Measurements from ENCODE around the gene L3MBTL4. TPM values are rescaled to one million over a fixed set of nuclear protein-coding genes. Genes with fewer than 3 reads are reported as not detected.

L3MBTL4 gene
- total RNA-seq, 1 experiment from 2014 or later = not detected

DNA sequence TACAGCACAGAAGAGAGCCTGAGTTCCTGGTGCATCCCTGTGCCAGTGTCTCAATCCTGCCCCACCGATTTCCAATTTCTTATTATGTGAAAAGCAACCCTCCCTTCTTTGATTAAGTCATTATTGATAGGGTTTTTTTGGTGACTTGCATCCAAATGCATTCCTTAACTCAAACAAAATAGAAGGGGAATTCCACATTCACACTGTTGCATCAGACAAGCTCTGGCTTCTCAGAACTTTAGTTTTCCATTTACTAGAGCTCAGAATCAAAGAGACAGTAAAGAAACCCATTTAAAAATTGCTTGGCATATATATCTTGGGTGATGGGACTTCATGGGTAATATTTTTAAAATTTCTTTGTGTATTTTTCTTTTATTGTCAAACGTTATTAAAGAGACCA is 505.6 kb downstream of the L3MBTL4 start:
- ChIA-PET CTCF (no interaction called here), POLR2A (ENCODE audit: unreplicated experiment) (no interaction called here)
- Histone ChIP-seq H3K4me1 (replicated peaks; ENCODE audit: insufficient read depth) (no peaks in the 10 kb centered on the region), H3K79me2 (ENCODE audit: low read depth) (no peaks in the 10 kb centered on the region), H4K20me1 (ENCODE audit: insufficient read depth) (no peaks in the 10 kb centered on the region), H2AFZ (no peak overlapping the region), H3K4me2 (no peak overlapping the region), H3K27ac (no peak overlapping the region), H3K36me3 (ENCODE audit: low read depth) (no peaks in the 10 kb centered on the region), H3F3A (ENCODE audit: insufficient read depth, low read depth) (no peaks in the 10 kb centered on the region), H3K27me3 (ENCODE audit: insufficient read depth, low read depth) (peaks cover under 1% of the 10 kb centered on the region; the same call in 1 of the 2 replicates), H3K9me2 (ENCODE audit: insufficient read depth) (no peaks in the 10 kb centered on the region), H3K9me3 (ENCODE audit: insufficient read depth, low read depth) (no peaks in the 10 kb centered on the region), H3K4me3 (no peak overlapping the region)
- TF ChIP-seq CTCF (conservative IDR thresholded peaks at IDR 0.05) = no peak
- no TSS peak for BruUV-seq (replicated peaks)
- intact Hi-C loops (cut with micrococcal nuclease; ENCODE audit: unreplicated experiment) = no loop called here
- DNase-seq = no peak

Small RNA genes within 50 kb of the gene (microRNA-seq; reads per million reads assigned to microRNA genes)
- not detected for gene MIR4317 (ENCODE audit: borderline number of aligned reads, borderline replicate concordance)
